Measurements from ENCODE around the gene LYST.
"Not testable (repeated sequence)": the region's sequence is repeated elsewhere in the genome, so short reads cannot be mapped to it uniquely, and the experiment has no call there.

Gene LYST

GRCh38 chr1:235781807-235782206 lies 84.9 kb downstream of the LYST start:
- FAIRE-seq = no peak
- DNase-seq (ENCODE audit: insufficient read length, low spot score) = no peak

GRCh38 chr1:235779770-235780169 lies 86.9 kb downstream of the LYST start:
- FAIRE-seq (no peak), DNase-seq (ENCODE audit: insufficient read length, low spot score) (no peak)

GRCh38 chr1:235776396-235776795 lies 90.3 kb downstream of the LYST start:
- FAIRE-seq = no peak
- DNase-seq (ENCODE audit: insufficient read length, low spot score) = no peak

DNA sequence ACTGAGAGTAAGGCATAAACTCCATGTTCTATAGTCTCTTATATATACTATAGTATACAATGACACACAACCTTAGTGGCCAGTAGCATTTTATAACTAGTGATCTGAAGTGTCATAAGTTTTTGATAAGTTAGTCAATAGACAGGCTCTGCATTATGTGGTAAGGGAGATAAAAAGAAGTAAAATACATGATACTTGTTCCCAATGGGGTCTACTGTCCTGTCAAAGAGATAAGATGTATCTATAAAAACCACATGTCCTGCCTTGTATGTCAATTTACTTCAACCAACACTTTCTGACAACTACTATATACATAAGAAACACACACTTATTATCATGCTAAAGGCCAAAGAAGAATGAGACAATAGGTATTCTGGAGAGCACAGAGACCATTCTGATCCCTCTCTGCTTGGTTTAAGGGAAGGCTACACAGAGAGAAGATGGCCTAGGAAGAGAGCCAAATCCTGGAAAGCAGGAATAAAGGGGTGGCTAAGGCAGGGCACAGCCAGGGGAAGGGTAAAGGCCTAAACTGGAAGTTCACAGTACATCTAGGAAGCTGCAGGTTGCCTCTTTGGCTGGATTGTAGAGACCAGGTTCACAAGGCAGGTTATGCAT lies 91.4 kb downstream of the LYST start:
- FAIRE-seq = no peak
- DNase-seq (ENCODE audit: insufficient read length, low spot score) = no peak

DNA sequence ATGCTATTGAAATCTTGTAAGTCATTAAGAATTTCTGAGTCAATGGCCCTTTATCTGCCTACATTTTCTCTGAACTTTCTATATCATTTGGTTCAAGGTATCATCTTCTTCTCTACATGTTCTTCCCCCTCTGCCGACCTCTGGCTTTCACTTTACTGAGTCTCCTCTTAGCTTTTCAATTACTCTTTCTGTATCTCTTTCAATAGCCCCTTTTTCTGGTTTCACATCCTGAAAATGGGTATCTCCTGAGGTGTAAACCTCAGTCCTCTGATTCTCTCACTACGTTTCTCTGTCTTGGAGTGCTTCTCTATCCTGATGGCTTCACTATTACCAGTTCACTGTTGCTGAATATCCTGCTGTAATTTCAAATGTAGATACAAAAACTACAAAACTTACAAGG lies 98.9 kb downstream of the LYST start:
- DNase-seq (ENCODE audit: insufficient read length, low spot score) (no peak), FAIRE-seq (no peak)

- DNase-seq (ENCODE audit: insufficient read length, low spot score) = no peak
- no peak for FAIRE-seq
Observed at GRCh38 chr1:235766794-235767285, 99.9 kb downstream of the LYST start.

GRCh38 chr1:235763962-235764361 lies 102.7 kb downstream of the LYST start:
- no peak for FAIRE-seq
- no peak for DNase-seq (ENCODE audit: insufficient read length, low spot score)

DNA sequence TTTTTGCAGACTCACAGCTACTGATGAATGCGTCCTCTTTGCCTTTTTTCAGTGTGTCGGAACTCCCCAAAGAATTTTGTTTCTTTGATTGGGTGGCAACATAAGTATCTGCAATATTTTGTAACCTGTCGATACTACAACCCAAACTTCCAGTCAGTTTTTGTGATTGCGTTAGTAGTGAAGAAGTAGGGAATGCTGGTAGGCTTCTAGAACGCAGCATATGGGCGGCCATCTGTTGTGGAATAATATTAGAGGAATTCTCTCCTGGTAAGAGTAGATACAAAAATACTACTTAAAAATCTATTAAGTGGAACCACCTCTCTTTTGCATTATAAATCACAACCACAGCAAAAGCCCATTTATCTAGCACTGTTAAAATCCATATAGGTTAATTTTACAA lies 107.4 kb downstream of the LYST start:
- DNase-seq (ENCODE audit: insufficient read length, low spot score) (no peak), FAIRE-seq (no peak)

DNA sequence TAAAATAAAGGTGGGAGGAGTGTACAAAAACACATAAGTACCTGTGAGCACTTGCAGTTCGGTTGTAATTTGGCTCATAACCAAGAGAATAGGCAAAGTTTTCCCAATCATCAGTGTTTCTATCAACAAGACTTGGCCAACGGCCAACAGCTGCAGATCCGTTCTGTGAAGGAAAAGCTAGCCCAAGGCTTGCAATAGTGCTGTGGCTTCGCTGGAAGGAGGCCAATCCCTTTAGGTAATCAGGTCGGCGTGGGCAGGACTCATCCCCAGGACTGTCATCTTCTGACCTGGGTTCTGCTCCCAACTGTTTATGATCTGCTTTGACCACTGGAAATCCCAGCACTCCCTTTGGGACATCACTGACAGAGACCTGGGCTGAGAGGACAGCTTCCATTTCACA lies 107.8 kb downstream of the LYST start:
- DNase-seq (ENCODE audit: insufficient read length, low spot score) (no peak), FAIRE-seq (no peak)

DNA sequence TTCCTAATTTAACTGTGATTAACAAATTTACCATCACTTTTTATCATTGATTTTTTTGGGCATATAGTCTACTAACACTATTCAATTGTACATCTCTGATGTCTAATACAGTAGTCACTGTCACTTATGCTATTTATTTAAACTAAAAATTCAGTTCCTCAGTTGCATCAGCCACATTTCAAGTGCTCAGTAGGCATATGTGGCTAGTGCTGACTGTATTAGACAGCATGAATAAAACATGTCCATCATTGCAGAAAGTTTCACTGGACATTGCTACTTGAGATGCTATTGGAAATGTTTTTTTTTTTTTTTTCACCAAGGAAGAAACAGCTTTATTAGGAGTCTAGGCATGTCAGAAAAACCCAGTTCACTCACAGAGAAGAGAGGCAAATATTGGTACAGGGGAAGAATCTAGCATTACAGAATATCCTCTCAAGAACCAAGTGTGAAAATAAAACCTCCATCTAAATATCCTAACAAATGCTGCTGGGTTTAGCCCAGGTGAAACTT lies 109.1 kb downstream of the LYST start:
- DNase-seq (ENCODE audit: insufficient read length, low spot score) (no peak), FAIRE-seq (no peak)

DNA sequence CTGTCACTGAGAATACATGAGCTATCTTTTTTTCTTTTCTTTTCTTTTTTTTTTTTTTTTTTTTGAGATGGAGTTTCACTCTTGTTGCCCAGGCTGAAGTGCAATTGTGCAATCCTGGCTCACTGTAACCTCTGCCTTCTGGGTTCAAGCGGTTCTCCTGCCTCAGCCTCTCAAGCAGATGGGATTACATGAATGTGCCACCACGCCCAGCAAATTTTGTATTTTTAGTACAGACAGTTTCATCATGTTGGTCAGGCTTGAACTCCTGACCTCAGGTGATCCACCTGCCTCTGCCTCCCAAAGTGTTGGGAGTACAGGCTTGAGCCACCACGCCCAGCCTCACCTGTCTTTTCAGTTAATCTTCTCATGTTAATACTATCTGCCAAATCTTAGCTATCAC lies 112.5 kb downstream of the LYST start:
- not testable (repeated sequence) for DNase-seq (ENCODE audit: insufficient read length, low spot score); FAIRE-seq

GRCh38 chr1:235749755-235750300 lies 116.9 kb downstream of the LYST start:
- FAIRE-seq (no peak), DNase-seq (ENCODE audit: insufficient read length, low spot score) (no peak)

DNA sequence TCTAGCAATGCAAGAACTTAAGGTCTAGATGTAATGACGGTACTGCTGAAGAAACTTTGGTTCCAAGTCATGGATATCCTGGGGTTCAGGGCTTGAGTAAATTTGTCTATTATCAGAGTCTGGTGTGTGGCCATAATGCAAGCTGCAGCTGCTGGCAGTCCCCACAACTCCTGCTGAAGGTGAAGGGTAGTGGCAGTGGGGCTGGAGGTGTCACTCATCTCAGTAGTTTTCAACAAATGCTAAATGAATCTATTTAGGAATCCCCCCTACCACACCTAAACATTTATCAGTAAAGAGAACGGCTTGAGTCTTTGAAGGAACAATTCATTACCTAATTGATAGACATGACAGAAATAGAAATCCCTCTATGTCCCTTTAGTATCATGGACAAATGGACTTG lies 118.0 kb downstream of the LYST start:
- FAIRE-seq = no peak
- no peak for DNase-seq (ENCODE audit: insufficient read length, low spot score)

DNA sequence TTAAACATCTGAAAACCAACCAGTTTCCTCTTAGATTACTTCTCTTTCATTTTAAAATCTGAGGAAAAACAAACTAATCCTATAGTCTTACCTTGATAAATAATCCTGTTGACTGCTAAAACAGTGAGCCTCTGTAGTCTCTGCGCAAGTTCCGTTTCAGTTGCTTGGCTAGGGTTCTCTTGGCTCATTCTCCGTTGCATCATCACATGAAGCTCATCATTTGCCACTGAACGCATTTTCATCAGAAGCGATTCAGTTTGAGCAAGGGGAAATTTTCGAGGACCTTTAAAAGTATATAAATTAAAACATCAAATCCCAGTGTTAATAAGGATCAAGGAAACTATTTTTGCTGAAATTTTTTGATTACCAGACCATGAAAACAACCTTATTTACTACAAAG lies 120.5 kb downstream of the LYST start:
- DNase-seq (ENCODE audit: insufficient read length, low spot score) (no peak), FAIRE-seq (no peak)

DNA sequence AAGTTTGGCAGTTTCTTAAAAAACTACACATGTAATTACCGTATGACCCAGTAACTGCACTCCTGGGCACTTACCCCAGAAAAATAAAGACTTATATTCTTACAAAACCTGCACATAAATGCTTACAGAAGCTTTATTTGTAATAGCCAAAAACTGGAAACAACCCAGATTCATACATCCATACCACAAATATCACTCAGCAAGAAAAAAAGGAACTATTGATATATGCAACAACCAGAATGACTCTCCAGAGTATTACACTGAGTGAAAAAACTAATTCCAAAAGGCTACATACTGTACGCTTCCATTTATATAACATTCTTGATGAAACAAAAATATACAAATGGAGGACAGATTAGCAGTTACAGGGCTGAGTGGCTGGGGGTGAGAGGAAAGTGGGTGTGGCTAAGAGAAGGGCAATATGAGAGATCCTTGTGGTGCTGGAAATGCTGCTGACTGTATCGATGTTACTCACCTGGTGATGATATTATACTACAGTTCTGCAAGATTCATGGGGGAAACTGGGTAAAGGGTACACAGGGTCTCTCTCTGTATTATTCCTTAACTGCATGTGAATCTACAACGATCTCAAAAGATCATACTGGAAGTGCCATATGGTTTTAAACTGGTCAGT lies 121.1 kb downstream of the LYST start:
- FAIRE-seq (no peak), DNase-seq (ENCODE audit: insufficient read length, low spot score) (no peak)

DNA sequence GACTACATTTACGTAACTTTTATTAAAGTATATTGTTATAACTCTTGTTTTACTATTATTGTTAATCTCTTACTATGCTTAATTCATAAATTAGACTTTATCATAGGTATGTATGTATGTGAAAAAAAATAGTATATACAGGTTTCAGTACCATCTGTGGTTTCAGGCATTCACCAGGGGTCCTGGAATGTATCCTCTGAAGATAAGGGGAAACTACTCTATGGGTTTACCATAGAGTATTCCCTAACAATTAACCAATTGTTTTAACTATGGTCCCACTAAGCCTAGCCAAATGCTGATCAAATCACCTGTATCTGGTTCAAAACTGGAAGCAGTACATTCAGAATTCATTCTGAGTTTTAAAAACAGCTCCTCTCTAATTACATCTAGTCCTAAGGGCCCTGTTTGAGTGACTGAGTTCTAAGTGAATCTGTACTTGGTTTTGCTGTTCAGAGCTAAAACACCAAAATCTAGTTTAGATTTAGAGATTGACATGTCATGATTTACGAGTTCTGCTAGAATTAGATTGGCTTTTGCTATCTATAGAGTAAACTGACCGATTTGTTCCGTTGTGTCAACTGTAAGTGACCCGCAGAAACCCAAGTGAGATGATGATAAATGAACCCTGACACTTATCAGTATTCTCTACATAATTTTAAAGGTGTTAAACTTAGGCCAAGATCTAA lies 123.6 kb downstream of the LYST start:
- FAIRE-seq (no peak), DNase-seq (ENCODE audit: insufficient read length, low spot score) (no peak)

DNA sequence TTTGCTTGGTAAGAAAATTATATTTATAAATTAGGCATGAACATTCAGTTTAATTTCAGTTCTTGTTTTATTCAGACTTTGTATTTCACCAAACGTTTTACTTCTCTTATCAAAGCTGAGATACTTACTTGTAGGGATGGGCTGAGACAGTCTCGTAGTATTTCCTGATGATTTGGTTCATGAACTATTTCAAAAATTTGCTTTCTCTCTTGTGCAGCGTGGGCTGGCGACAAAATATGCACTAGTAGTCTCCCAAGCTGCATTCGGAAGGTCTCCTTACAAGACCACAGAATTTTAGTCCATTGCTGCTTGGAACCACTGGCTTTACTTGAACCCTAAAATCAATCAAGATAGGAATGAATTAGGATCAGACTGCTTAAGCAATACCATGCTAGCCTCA lies 125.4 kb downstream of the LYST start:
- FAIRE-seq (peak; percentile 86), DNase-seq (ENCODE audit: insufficient read length, low spot score) (peak; percentile 57)

DNA sequence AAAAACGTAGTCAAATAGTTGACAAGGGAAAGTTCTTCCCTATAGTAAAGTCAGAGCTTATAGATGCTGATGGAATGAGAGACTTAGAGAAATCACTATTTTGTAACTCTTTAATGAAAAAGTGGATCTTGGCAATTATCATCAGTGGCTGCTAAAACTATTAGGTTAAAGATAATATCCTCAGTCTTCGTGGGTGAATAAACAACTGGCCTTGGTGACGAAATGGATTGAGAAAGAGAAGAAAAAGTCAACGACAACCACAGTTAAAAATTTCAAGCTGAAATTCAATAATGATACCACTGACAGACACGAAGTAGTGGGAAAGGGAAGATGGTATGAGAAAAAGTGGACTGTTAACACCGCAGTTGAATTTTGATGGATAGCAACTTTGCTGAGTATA lies 127.1 kb downstream of the LYST start:
- no peak for DNase-seq (ENCODE audit: insufficient read length, low spot score)
- FAIRE-seq = no peak

DNA sequence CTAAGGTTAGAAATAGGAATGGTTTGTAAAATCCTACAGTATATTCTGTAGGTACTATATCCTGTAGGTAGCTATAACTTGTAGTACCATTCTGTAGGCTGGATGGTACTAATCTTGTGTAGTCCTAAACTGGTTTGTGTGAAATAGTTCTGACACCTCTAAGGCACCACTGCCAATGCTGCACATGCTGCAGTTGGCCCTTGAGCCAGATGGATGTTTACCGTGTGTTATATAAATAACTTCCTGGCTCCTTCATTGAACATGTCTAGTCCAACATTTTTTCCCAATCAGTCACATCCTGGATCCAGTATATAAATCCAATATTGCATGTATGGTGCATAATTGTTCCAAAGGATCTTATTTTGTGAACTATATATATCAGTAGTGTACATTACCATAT lies 127.6 kb downstream of the LYST start:
- no peak for DNase-seq (ENCODE audit: insufficient read length, low spot score)
- peak; percentile 48 for FAIRE-seq

- FAIRE-seq (no peak), DNase-seq (ENCODE audit: insufficient read length, low spot score) (no peak)
Observed at GRCh38 chr1:235737751-235738150, 129.0 kb downstream of the LYST start.

DNA sequence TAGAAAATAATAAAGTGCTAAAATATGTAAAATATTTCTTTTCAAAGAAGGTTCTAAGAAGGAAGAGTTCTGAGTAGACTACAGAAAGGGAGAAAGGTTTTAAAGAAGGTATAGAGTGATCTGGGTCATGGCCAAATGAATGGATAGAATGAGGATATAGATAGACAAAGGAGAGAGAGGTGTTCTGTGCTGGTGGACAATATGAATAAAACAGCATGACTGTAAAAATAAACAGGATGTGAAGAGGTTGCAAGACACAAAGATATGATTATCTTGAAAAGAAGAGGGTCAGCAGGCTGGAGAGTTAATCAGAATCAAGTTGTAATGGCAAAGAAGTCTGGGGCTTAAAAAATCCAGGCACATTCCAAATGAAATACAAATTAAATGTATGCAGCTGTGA lies 130.4 kb downstream of the LYST start:
- DNase-seq (ENCODE audit: insufficient read length, low spot score) (no peak), FAIRE-seq (no peak)

- FAIRE-seq (no peak), DNase-seq (ENCODE audit: insufficient read length, low spot score) (no peak)
Observed at GRCh38 chr1:235735621-235736020, 131.1 kb downstream of the LYST start.
